K562 (cell line): Measurements from ENCODE around the gene RELL2. TPM values are rescaled to one million over a fixed set of nuclear protein-coding genes. Genes with fewer than 3 reads are reported as not detected.

Experiments
- CEBPZ ChIP-seq: fragments of 150-350 bp; IDR thresholded peaks from 2 replicates; pipeline ENCODE4 v1.6.1; 2014; ENCODE audit warnings: low read depth, mild to moderate bottlenecking, low read length, borderline replicate concordance
- CTCF ChIP-seq, 3 experiments: IDR thresholded peaks in 2 of 3; conservative IDR thresholded peaks in 1 of 3; 2 replicates each; pipeline ENCODE4 v1.5.1; 2011 to 2012; ENCODE audit warnings: low read length in 3 of 3, mild to moderate bottlenecking in 3 of 3, control low read depth in 2 of 3, improper control_type of control experiment in 1 of 3, inconsistent platforms in 1 of 3, low read depth in 1 of 3, mixed read lengths in 1 of 3, moderate library complexity in 1 of 3; ENCODE audit not compliant: insufficient read depth in 2 of 3
- FOXA3 ChIP-seq, 2 experiments: fragments of 450-650 bp in 1 of 2; sonication (generic) in 1 of 2; formaldehyde crosslinking; IDR thresholded peaks in 1 of 2; conservative IDR thresholded peaks in 1 of 2; 2 replicates each; pipeline versions ENCODE4 v1.4.0 to v1.8.0; 2020 to 2022; ENCODE audit warnings: mild to moderate bottlenecking in 2 of 2, missing genetic modification reagents in 1 of 2
- PRDM10 ChIP-seq: fragments of 450-650 bp; IDR thresholded peaks from 2 replicates; pipeline ENCODE4 v1.6.1; 2018; ENCODE audit not compliant: partially characterized antibody
- SREBF2 ChIP-seq: sonication (generic); formaldehyde crosslinking; IDR thresholded peaks from 2 replicates; pipeline ENCODE4 v1.4.0; 2020; ENCODE audit warnings: mild to moderate bottlenecking, missing genetic modification reagents
- STAT6 ChIP-seq: sonication (generic); formaldehyde crosslinking; IDR thresholded peaks from 2 replicates; pipeline ENCODE4 v1.8.1; 2023; ENCODE audit warnings: mild to moderate bottlenecking, missing genetic modification reagents
- ZMIZ1 ChIP-seq, 2 experiments: fragments of 150-350 bp in 1 of 2; IDR thresholded peaks; 2 replicates each; pipeline ENCODE4 v1.6.1; 2012 to 2016; ENCODE audit warnings: low read depth in 2 of 2, low read length in 2 of 2, mild to moderate bottlenecking in 1 of 2, moderate library complexity in 1 of 2
- ZNF224 ChIP-seq: sonication (generic); formaldehyde crosslinking; IDR thresholded peaks from 2 replicates; pipeline ENCODE4 v1.8.0; 2022; ENCODE audit warnings: mild to moderate bottlenecking, missing genetic modification reagents
- polyA plus RNA-seq, 8 experiments: library from polyadenylated mRNA; depleted of rRNA in 4 of 8; stranded (reverse) in 5 of 8; unstranded in 3 of 8; fragments of >200 nt; fragmentation: Nextera tagmentation in 2 of 8; fragmentation: Illumina TruSeq in 1 of 8; extraction: Ambion mirVana in 2 of 8; extraction: Trizol in 1 of 8; gene quantifications; 2 replicates each; pipeline versions ENCODE4 v1.2.1 to v1.2.3, GENCODE V29; 2011 to 2014; ENCODE audit warnings: inconsistent platforms in 1 of 8, missing spikeins in 1 of 8
- total RNA-seq, 7 experiments: library from RNA; depleted of rRNA in 6 of 7; stranded (reverse); fragments of >200 nt in 6 of 7; fragmentation: Illumina TruSeq in 2 of 7; extraction: Trizol in 2 of 7; gene quantifications; 2 replicates each; pipeline versions ENCODE4 v1.2.1 to v1.2.3, GENCODE V29; 2011 to 2021; ENCODE audit warnings: low replicate concordance in 1 of 7

RELL2 gene
- total and polyA plus RNA-seq, 9 of the 15 experiments (the other 6 are each of a cell fraction or from before 2014, with no cell fraction given): 0.06 to 36.0 (median 14.3) TPM

- TF ChIP-seq FOXA3 (CRISPR knock-in tag; conservative IDR thresholded peaks at IDR 0.05 in 1 of 2, IDR thresholded peaks at IDR 0.05 in 1 of 2): peak in 1 of 2 experiments; percentile 77; a peak in 2 of 4 replicates
- TF ChIP-seq STAT6: 0 out of 2 replicates have a peak, but pooled peaks have one; percentile 85
- peak in 1 of 2 experiments; percentile 57; a peak in 1 of 4 replicates for TF ChIP-seq ZMIZ1 (IDR thresholded peaks at IDR 0.05; ENCODE audit: low read depth in 2 of 2, low read length in 2 of 2)
- TF ChIP-seq PRDM10: peak; percentile 99
- TF ChIP-seq CEBPZ: no peak
- no peak for TF ChIP-seq ZNF224 (CRISPR knock-in tag)
- no peak for TF ChIP-seq SREBF2
- peak; percentile 95 to 97 (median 95) for TF ChIP-seq CTCF (IDR thresholded peaks at IDR 0.05 in 2 of 3, conservative IDR thresholded peaks at IDR 0.05 in 1 of 3; ENCODE audit: insufficient read depth in 2 of 3, low read depth in 1 of 3, low read length in 3 of 3)
Measured at GRCh38 chr5:141618804-141619554, 17.8 kb upstream of the RELL2 start, which contains the start of gene DIAPH1 (continued).
